NCI-H345 (cell line): Measurements from ENCODE around the gene FEZ2.

Experiments used
- DNase-seq: peaks from one replicate; lab custom pipeline; 2025; lab: John Stamatoyannopoulos, UW

Gene FEZ2

DNA sequence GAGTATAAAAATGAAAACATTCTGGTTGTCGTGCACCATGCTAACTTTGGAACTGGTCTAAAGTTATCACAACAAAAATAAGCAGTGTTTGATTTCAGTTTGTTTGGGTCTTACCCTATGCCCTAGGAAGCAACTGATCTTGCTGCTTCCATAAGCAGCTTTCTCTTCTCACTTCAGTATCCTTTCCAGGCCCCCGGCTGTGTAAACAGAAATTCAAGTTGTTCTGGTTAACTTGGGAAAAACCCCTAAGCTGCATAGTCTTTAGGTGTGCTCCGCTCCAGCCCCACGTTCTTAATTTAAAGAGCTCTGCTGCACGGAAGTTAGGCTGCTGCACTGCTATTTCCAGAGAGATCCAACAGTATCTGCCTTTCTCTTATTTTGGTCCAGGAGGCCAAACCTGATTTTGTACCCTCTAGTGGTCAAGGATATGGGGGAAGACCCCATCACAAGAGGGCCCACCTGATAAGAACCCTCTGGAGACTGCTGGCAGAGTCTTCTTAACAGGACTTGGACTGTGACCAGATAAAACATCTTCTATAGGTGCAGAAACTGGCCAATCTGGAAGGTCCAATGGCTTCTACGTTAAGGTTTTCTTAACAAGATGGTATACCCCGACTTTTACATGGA lies 69.1 kb downstream of the FEZ2 start:
- DNase-seq: no peak

GRCh38 chr2:36528274-36528673 lies 69.7 kb downstream of the FEZ2 start:
- no peak for DNase-seq

- DNase-seq: no peak
Measured at GRCh38 chr2:36526226-36526625, 71.7 kb downstream of the FEZ2 start.

DNA sequence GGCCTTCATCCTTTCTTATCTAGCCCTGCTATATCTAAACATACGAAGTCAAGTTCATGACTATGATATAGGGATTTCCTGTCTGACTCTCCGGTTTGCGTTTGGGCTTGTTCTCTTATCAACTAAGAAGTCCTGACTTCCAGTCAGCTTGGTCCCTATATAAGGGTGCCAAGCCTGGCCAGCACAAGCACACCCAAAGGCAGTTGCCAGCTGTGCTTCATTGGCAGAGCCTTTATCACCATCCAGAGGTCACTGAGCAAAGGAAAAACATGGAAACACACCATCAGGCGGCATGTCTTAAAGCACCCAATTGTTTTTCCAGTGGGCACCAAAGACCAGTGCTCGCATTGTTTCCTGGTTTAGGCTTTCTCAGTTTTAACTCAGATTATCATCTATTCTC lies 72.7 kb downstream of the FEZ2 start:
- no peak for DNase-seq

- DNase-seq: no peak
Measured at GRCh38 chr2:36523153-36523552, 74.8 kb downstream of the FEZ2 start.

GRCh38 chr2:36520431-36520830 lies 77.5 kb downstream of the FEZ2 start:
- DNase-seq: no peak

- DNase-seq: no peak
Measured at GRCh38 chr2:36516136-36516870, 81.7 kb downstream of the FEZ2 start.

- no peak for DNase-seq
Measured at GRCh38 chr2:36515538-36515937, 82.4 kb downstream of the FEZ2 start.

DNA sequence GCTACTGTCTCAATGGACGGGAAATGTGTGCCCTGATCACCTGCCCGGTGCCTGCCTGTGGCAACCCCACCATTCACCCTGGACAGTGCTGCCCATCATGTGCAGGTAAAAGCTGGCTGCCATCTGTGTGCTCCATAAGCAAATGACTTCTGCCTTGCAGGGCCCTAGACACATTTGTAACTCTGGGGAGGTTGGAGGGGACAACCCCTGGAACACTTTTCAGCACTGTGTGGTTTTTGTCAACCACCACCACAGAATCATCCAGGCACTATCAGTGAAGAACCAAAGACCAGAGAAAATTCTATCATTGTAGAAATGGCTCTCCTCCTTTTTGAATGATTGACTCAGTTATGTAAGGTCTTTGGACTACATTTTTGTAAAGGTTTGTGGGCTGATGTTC lies 84.3 kb downstream of the FEZ2 start:
- no peak for DNase-seq

GRCh38 chr2:36512705-36513104 lies 85.3 kb downstream of the FEZ2 start:
- no peak for DNase-seq

DNA sequence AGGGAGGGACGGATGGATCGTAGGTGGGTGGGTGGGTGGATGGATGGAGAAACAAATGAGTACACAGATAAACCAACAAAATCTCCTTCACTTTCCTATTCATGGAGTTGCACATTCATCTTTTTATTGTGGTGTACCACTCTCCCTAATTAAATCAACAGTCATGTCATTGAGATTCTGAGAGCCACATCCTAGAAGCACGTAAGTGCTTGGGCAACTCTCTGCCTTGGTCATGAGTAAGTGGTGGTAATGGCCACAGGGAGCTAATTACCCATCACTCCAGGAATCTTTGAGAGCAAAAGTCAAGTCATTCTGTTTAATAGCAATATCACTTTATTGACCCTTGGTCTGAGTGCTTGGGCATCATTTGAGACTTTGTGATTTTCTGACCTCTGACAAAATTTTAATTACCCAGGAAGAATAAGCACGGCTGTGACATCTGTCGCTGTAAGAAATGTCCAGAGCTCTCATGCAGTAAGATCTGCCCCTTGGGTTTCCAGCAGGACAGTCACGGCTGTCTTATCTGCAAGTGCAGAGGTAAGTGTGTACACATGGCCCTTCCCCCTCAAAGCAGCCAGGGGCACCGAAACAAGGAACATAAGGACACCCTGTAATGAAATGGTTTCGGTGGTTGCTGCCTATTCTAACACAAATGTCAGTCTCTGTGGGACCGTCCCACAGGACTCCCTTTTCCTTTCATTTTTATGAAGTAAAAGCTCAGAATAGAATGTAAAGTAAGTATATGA lies 85.9 kb downstream of the FEZ2 start:
- DNase-seq: no peak

DNA sequence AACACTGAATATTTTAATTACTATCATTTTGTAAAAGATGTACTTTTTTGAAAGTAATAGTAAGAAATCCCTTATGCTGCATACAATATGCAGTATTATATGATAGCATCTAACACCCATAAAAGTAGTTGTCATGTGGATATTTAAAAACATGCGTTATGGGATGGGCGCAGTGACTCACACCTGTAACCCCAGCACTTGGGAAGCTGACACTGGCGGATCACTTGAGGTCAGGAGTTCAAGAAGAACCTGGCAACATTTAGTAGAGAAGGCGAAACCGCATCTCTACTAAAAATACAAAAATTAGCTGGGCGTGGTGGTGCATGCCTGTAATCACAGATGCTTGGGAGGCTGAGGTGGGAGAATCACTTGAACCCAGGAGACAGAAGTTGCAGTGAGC lies 88.9 kb downstream of the FEZ2 start:
- DNase-seq: no peak

- peak; percentile 60 for DNase-seq
Measured at GRCh38 chr2:36507408-36507812, 90.6 kb downstream of the FEZ2 start.
